ENCODE measurements around the gene CACNA2D1.

Gene CACNA2D1

GRCh38 chr7:82226191-82226590 lies 217.4 kb downstream of the CACNA2D1 start:
- no peak for TF ChIP-seq TAF1 (IDR thresholded peaks at IDR 0.05; ENCODE audit: borderline replicate concordance, insufficient read depth, low read length)
- no peak for TF ChIP-seq SIN3A (IDR thresholded peaks at IDR 0.05; ENCODE audit: borderline replicate concordance, insufficient read depth, low read length)
- no peak for TF ChIP-seq REST (IDR thresholded peaks at IDR 0.05; ENCODE audit: insufficient read depth in 1 of 2, low read depth in 2 of 2, low read length in 2 of 2)
- TF ChIP-seq POLR2AphosphoS5 (IDR thresholded peaks at IDR 0.05; ENCODE audit: low read depth, low read length): no peak

GRCh38 chr7:82224529-82224928 lies 219.0 kb downstream of the CACNA2D1 start:
- TF ChIP-seq FOXP2 (optimal IDR thresholded peaks at IDR 0.05; ENCODE audit: borderline replicate concordance, extremely low read depth, extremely low read length, insufficient read depth): no peak
- TF ChIP-seq SIN3A (IDR thresholded peaks at IDR 0.05; ENCODE audit: borderline replicate concordance, insufficient read depth, low read length): no peak
- TF ChIP-seq REST (IDR thresholded peaks at IDR 0.05; ENCODE audit: insufficient read depth in 1 of 2, low read depth in 2 of 2, low read length in 2 of 2): no peak
- no peak for TF ChIP-seq TAF1 (IDR thresholded peaks at IDR 0.05; ENCODE audit: borderline replicate concordance, insufficient read depth, low read length)
- no peak for TF ChIP-seq POLR2AphosphoS5 (IDR thresholded peaks at IDR 0.05; ENCODE audit: low read depth, low read length)

GRCh38 chr7:82223580-82223979 lies 220.0 kb downstream of the CACNA2D1 start:
- TF ChIP-seq FOXP2 (optimal IDR thresholded peaks at IDR 0.05; ENCODE audit: borderline replicate concordance, extremely low read depth, extremely low read length, insufficient read depth) (no peak), SIN3A (IDR thresholded peaks at IDR 0.05; ENCODE audit: borderline replicate concordance, insufficient read depth, low read length) (no peak), TAF1 (IDR thresholded peaks at IDR 0.05; ENCODE audit: borderline replicate concordance, insufficient read depth, low read length) (no peak), POLR2AphosphoS5 (IDR thresholded peaks at IDR 0.05; ENCODE audit: low read depth, low read length) (no peak), REST (IDR thresholded peaks at IDR 0.05; ENCODE audit: insufficient read depth in 1 of 2, low read depth in 2 of 2, low read length in 2 of 2) (no peak)

GRCh38 chr7:82221152-82221674 lies 222.4 kb downstream of the CACNA2D1 start:
- TF ChIP-seq POLR2AphosphoS5 (IDR thresholded peaks at IDR 0.05; ENCODE audit: low read depth, low read length) (no peak), TAF1 (IDR thresholded peaks at IDR 0.05; ENCODE audit: borderline replicate concordance, insufficient read depth, low read length) (no peak)

- no peak for TF ChIP-seq TAF1 (IDR thresholded peaks at IDR 0.05; ENCODE audit: borderline replicate concordance, insufficient read depth, low read length)
- no peak for TF ChIP-seq REST (IDR thresholded peaks at IDR 0.05; ENCODE audit: insufficient read depth in 1 of 2, low read depth in 2 of 2, low read length in 2 of 2)
- TF ChIP-seq POLR2AphosphoS5 (IDR thresholded peaks at IDR 0.05; ENCODE audit: low read depth, low read length): no peak
- TF ChIP-seq SIN3A (IDR thresholded peaks at IDR 0.05; ENCODE audit: borderline replicate concordance, insufficient read depth, low read length): no peak
- TF ChIP-seq FOXP2 (optimal IDR thresholded peaks at IDR 0.05; ENCODE audit: borderline replicate concordance, extremely low read depth, extremely low read length, insufficient read depth): no peak
Measured at GRCh38 chr7:82212466-82212865, 231.1 kb downstream of the CACNA2D1 start.
